Amniotic stem cell (primary cell): Measurements from ENCODE around the gene HOXA10.
A peak's percentile ranks its signal among the peaks of the same experiment; 100 is the strongest.

Experiments used
- DNase-seq: peaks from one replicate; lab custom pipeline; 2025; lab: John Stamatoyannopoulos, UW

HOXA10 gene

GRCh38 chr7:27166531-27167505 is 7.3 kb downstream of the HOXA10 start:
- DNase-seq = no peak

- no peak for DNase-seq
Measured at GRCh38 chr7:27165996-27166530, 8.1 kb downstream of the HOXA10 start.

- no peak for DNase-seq
Measured at GRCh38 chr7:27165089-27165995, 8.8 kb downstream of the HOXA10 start, which contains the start of gene HOXA9. TSS of gene HOXA9 (minus strand) at chr7:27165537. CDS start at chr7:27165457, 80 bp downstream.

GRCh38 chr7:27164367-27165088 is 9.6 kb downstream of the HOXA10 start:
- no peak for DNase-seq

GRCh38 chr7:27164045-27164366 is 10.1 kb downstream of the HOXA10 start:
- DNase-seq = no peak

- no peak for DNase-seq
Measured at GRCh38 chr7:27163288-27164044, 10.7 kb downstream of the HOXA10 start.

- DNase-seq = no peak
Measured at GRCh38 chr7:27162561-27163287, 11.4 kb downstream of the HOXA10 start.

- DNase-seq = no peak
Measured at GRCh38 chr7:27161721-27162560, 12.2 kb downstream of the HOXA10 start.

- DNase-seq = no peak
Measured at GRCh38 chr7:27161214-27161720, 12.9 kb downstream of the HOXA10 start.

- DNase-seq = peak; percentile 48
Measured at GRCh38 chr7:27160546-27161213, 13.4 kb downstream of the HOXA10 start.

GRCh38 chr7:27160145-27160545 is 14.0 kb downstream of the HOXA10 start:
- no peak for DNase-seq

- no peak for DNase-seq
Measured at GRCh38 chr7:27159266-27160144, 14.6 kb downstream of the HOXA10 start.

- no peak for DNase-seq
Measured at GRCh38 chr7:27158436-27159265, 15.5 kb downstream of the HOXA10 start.

GRCh38 chr7:27157702-27158431 is 16.3 kb downstream of the HOXA10 start:
- no peak for DNase-seq

- DNase-seq = no peak
Measured at GRCh38 chr7:27156916-27157701, 17.0 kb downstream of the HOXA10 start.
